Measurements from ENCODE around the gene IL1RAPL2.

DNA sequence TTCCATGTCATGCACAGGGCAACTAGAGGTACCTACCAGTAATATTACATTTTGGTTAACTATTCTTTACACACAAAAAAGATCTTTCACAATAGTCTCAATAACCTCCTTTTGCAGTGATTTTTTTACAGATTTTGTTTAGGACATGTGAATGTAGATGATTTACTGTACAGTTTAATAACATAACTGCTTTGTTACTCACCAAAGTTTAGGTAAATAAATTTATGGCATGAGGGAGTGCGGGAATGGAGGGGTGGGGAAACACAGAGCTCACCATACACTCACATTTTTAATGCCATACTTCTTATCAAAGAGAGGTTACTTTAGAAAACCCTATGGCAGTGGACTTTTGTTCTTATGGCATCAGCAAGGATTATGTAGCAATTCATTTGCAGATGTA, 747.6 kb downstream of the IL1RAPL2 start:
- TF ChIP-seq, protein P1, sequence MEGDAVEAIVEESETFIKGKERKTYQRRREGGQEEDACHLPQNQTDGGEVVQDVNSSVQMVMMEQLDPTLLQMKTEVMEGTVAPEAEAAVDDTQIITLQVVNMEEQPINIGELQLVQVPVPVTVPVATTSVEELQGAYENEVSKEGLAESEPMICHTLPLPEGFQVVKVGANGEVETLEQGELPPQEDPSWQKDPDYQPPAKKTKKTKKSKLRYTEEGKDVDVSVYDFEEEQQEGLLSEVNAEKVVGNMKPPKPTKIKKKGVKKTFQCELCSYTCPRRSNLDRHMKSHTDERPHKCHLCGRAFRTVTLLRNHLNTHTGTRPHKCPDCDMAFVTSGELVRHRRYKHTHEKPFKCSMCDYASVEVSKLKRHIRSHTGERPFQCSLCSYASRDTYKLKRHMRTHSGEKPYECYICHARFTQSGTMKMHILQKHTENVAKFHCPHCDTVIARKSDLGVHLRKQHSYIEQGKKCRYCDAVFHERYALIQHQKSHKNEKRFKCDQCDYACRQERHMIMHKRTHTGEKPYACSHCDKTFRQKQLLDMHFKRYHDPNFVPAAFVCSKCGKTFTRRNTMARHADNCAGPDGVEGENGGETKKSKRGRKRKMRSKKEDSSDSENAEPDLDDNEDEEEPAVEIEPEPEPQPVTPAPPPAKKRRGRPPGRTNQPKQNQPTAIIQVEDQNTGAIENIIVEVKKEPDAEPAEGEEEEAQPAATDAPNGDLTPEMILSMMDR (IDR thresholded peaks at IDR 0.05; ENCODE audit: insufficient read depth, low read length, poor library complexity, severe bottlenecking): no peak
- no peak for TF ChIP-seq EZH2phosphoT487 (conservative IDR thresholded peaks at IDR 0.05; ENCODE audit: low read length)

Data from SU-DHL-6 (cell line).